WTC11 (cell line): ENCODE data around the gene USP8.

Experiments
- CBFB ChIP-seq: sonication (generic); formaldehyde crosslinking; IDR thresholded peaks from 2 replicates; pipeline ENCODE4 v1.8.1; 2022; ENCODE audit warnings: mild to moderate bottlenecking, low read depth, missing genetic modification reagents
- ELF4 ChIP-seq: sonication (generic); formaldehyde crosslinking; IDR thresholded peaks from 2 replicates; pipeline ENCODE4 v1.8.1; 2022; ENCODE audit warnings: low read depth, mild to moderate bottlenecking, moderate library complexity, missing genetic modification reagents
- FOXJ3 ChIP-seq: sonication (generic); formaldehyde crosslinking; IDR thresholded peaks from 2 replicates; pipeline ENCODE4 v1.9.0; 2021; ENCODE audit warnings: missing genetic modification reagents, mild to moderate bottlenecking, borderline replicate concordance
- FOXK1 ChIP-seq: sonication (generic); formaldehyde crosslinking; IDR thresholded peaks from 2 replicates; pipeline ENCODE4 v1.8.0; 2022; ENCODE audit warnings: mild to moderate bottlenecking, moderate library complexity, missing genetic modification reagents
- NFYB ChIP-seq: sonication (generic); formaldehyde crosslinking; conservative IDR thresholded peaks from 2 replicates; pipeline ENCODE4 v1.8.0; 2022; ENCODE audit warnings: low read depth, missing genetic modification reagents
- NR3C1 ChIP-seq: sonication (generic); formaldehyde crosslinking; conservative IDR thresholded peaks from 2 replicates; pipeline ENCODE4 v1.8.1; 2023; ENCODE audit warnings: low read depth, mild to moderate bottlenecking, missing genetic modification reagents
- TEAD4 ChIP-seq: sonication (generic); formaldehyde crosslinking; IDR thresholded peaks from 2 replicates; pipeline ENCODE4 v1.8.0; 2022; ENCODE audit warnings: mild to moderate bottlenecking, missing genetic modification reagents
- ZNF121 ChIP-seq: sonication (generic); formaldehyde crosslinking; IDR thresholded peaks from 2 replicates; pipeline ENCODE4 v1.8.0; 2023; ENCODE audit warnings: missing genetic modification reagents
- ZNF263 ChIP-seq: sonication (generic); formaldehyde crosslinking; IDR thresholded peaks from 2 replicates; pipeline ENCODE4 v1.8.1; 2022; ENCODE audit warnings: low read depth, mild to moderate bottlenecking, moderate library complexity, missing genetic modification reagents
- TF ChIP-seq, protein P1 (sequence below): fragments of 200-600 bp; IDR thresholded peaks from 2 replicates; pipeline ENCODE4 v1.8.0; 2022; ENCODE audit warnings: antibody characterized with exemption
- TF ChIP-seq, protein P2 (sequence below): sonication (generic); formaldehyde crosslinking; IDR thresholded peaks from 2 replicates; pipeline ENCODE4 v1.8.0; 2022; ENCODE audit warnings: mild to moderate bottlenecking, missing genetic modification reagents
- TF ChIP-seq, protein P3 (sequence below): sonication (generic); formaldehyde crosslinking; IDR thresholded peaks from 2 replicates; pipeline ENCODE4 v1.8.0; 2022; ENCODE audit warnings: mild to moderate bottlenecking, missing genetic modification reagents
- TF ChIP-seq, protein P4 (sequence below): sonication (generic); formaldehyde crosslinking; IDR thresholded peaks from 2 replicates; pipeline ENCODE4 v1.8.0; 2022; ENCODE audit warnings: mild to moderate bottlenecking, missing genetic modification reagents
- TF ChIP-seq, protein P5 (sequence below): sonication (generic); formaldehyde crosslinking; IDR thresholded peaks from 2 replicates; pipeline ENCODE4 v1.8.1; 2023; ENCODE audit warnings: mild to moderate bottlenecking, missing genetic modification reagents, borderline replicate concordance

DNA sequence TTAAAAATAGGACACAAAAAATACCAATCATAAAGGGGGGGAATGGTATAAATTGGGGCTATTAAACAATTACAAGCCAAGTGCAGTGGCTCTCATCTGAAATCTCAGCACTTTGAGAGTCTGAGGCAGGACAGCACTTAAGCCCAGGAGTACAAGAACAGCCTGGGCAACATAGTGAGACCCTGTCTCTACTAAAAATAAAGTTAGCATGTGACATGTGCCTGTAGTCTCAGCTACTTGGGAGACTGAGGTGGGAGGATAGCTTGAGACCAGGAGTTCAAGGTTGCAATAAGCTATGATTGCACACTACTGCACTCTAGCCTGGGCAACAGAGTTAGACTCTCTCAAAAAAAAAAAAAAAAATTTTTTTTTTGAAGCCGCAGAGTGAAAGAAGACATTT lies 45.4 kb upstream of the USP8 start:
- TF ChIP-seq, protein P1, sequence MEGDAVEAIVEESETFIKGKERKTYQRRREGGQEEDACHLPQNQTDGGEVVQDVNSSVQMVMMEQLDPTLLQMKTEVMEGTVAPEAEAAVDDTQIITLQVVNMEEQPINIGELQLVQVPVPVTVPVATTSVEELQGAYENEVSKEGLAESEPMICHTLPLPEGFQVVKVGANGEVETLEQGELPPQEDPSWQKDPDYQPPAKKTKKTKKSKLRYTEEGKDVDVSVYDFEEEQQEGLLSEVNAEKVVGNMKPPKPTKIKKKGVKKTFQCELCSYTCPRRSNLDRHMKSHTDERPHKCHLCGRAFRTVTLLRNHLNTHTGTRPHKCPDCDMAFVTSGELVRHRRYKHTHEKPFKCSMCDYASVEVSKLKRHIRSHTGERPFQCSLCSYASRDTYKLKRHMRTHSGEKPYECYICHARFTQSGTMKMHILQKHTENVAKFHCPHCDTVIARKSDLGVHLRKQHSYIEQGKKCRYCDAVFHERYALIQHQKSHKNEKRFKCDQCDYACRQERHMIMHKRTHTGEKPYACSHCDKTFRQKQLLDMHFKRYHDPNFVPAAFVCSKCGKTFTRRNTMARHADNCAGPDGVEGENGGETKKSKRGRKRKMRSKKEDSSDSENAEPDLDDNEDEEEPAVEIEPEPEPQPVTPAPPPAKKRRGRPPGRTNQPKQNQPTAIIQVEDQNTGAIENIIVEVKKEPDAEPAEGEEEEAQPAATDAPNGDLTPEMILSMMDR, result no peak
- TF ChIP-seq ZNF263 (no peak), CBFB (CRISPR knock-in tag) (no peak), ZNF121 (CRISPR knock-in tag) (peak; percentile 64; the same call in 1 of the 2 replicates), FOXK1 (CRISPR knock-in tag) (no peak), TEAD4 (CRISPR knock-in tag) (no peak), NFYB (no peak), ELF4 (CRISPR knock-in tag) (no peak), FOXJ3 (CRISPR knock-in tag) (no peak), NR3C1 (CRISPR knock-in tag) (no peak)
- TF ChIP-seq, protein P2, sequence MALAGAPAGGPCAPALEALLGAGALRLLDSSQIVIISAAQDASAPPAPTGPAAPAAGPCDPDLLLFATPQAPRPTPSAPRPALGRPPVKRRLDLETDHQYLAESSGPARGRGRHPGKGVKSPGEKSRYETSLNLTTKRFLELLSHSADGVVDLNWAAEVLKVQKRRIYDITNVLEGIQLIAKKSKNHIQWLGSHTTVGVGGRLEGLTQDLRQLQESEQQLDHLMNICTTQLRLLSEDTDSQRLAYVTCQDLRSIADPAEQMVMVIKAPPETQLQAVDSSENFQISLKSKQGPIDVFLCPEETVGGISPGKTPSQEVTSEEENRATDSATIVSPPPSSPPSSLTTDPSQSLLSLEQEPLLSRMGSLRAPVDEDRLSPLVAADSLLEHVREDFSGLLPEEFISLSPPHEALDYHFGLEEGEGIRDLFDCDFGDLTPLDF (CRISPR knock-in tag), result no peak
- TF ChIP-seq, protein P3, sequence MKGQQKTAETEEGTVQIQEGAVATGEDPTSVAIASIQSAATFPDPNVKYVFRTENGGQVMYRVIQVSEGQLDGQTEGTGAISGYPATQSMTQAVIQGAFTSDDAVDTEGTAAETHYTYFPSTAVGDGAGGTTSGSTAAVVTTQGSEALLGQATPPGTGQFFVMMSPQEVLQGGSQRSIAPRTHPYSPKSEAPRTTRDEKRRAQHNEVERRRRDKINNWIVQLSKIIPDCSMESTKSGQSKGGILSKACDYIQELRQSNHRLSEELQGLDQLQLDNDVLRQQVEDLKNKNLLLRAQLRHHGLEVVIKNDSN (CRISPR knock-in tag), result no peak
- TF ChIP-seq, protein P4, sequence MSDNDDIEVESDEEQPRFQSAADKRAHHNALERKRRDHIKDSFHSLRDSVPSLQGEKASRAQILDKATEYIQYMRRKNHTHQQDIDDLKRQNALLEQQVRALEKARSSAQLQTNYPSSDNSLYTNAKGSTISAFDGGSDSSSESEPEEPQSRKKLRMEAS (CRISPR knock-in tag), result no peak
- TF ChIP-seq, protein P5, sequence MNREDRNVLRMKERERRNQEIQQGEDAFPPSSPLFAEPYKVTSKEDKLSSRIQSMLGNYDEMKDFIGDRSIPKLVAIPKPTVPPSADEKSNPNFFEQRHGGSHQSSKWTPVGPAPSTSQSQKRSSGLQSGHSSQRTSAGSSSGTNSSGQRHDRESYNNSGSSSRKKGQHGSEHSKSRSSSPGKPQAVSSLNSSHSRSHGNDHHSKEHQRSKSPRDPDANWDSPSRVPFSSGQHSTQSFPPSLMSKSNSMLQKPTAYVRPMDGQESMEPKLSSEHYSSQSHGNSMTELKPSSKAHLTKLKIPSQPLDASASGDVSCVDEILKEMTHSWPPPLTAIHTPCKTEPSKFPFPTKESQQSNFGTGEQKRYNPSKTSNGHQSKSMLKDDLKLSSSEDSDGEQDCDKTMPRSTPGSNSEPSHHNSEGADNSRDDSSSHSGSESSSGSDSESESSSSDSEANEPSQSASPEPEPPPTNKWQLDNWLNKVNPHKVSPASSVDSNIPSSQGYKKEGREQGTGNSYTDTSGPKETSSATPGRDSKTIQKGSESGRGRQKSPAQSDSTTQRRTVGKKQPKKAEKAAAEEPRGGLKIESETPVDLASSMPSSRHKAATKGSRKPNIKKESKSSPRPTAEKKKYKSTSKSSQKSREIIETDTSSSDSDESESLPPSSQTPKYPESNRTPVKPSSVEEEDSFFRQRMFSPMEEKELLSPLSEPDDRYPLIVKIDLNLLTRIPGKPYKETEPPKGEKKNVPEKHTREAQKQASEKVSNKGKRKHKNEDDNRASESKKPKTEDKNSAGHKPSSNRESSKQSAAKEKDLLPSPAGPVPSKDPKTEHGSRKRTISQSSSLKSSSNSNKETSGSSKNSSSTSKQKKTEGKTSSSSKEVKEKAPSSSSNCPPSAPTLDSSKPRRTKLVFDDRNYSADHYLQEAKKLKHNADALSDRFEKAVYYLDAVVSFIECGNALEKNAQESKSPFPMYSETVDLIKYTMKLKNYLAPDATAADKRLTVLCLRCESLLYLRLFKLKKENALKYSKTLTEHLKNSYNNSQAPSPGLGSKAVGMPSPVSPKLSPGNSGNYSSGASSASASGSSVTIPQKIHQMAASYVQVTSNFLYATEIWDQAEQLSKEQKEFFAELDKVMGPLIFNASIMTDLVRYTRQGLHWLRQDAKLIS (CRISPR knock-in tag), result no peak
